ENCODE data around the gene NUMB. TPM values are rescaled to one million over a fixed set of nuclear protein-coding genes. Genes with fewer than 3 reads are reported as not detected.

NUMB gene
- total and polyA plus RNA-seq, 2 of the 13 experiments (the other 11 are each of a cell fraction or from before 2014, with no cell fraction given) = 20.3 to 71.1 TPM

- 0 out of 2 replicates have a peak, but pooled peaks have one; percentile 49 for TF ChIP-seq NR2C2 (CRISPR knock-in tag; IDR thresholded peaks at IDR 0.05; ENCODE audit: borderline replicate concordance)
- no peak for TF ChIP-seq SOX13 (IDR thresholded peaks at IDR 0.05)
- TF ChIP-seq SOX13 (CRISPR knock-in tag; conservative IDR thresholded peaks at IDR 0.05 in 1 of 2, IDR thresholded peaks at IDR 0.05 in 1 of 2) = peak in 1 of 2 experiments; percentile 22; a peak in 1 of 4 replicates
- TF ChIP-seq, protein P1, sequence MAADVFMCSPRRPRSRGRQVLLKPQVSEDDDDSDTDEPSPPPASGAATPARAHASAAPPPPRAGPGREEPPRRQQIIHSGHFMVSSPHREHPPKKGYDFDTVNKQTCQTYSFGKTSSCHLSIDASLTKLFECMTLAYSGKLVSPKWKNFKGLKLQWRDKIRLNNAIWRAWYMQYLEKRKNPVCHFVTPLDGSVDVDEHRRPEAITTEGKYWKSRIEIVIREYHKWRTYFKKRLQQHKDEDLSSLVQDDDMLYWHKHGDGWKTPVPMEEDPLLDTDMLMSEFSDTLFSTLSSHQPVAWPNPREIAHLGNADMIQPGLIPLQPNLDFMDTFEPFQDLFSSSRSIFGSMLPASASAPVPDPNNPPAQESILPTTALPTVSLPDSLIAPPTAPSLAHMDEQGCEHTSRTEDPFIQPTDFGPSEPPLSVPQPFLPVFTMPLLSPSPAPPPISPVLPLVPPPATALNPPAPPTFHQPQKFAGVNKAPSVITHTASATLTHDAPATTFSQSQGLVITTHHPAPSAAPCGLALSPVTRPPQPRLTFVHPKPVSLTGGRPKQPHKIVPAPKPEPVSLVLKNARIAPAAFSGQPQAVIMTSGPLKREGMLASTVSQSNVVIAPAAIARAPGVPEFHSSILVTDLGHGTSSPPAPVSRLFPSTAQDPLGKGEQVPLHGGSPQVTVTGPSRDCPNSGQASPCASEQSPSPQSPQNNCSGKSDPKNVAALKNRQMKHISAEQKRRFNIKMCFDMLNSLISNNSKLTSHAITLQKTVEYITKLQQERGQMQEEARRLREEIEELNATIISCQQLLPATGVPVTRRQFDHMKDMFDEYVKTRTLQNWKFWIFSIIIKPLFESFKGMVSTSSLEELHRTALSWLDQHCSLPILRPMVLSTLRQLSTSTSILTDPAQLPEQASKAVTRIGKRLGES (CRISPR knock-in tag; IDR thresholded peaks at IDR 0.05; ENCODE audit: borderline replicate concordance) = 0 out of 2 replicates have a peak, but pooled peaks have one; percentile 20
- no peak for TF ChIP-seq JUN (CRISPR knock-in tag; IDR thresholded peaks at IDR 0.05)
- TF ChIP-seq TOPORS (CRISPR knock-in tag; IDR thresholded peaks at IDR 0.05) = no peak
- peak; percentile 48; the same call in 1 of the 2 replicates for TF ChIP-seq POGZ (CRISPR knock-in tag; IDR thresholded peaks at IDR 0.05)
- no peak for TF ChIP-seq HIVEP1 (CRISPR knock-in tag; IDR thresholded peaks at IDR 0.05)
- TF ChIP-seq ZFP90 (CRISPR knock-in tag; IDR thresholded peaks at IDR 0.05; ENCODE audit: borderline replicate concordance) = no peak
- TF ChIP-seq NAIF1 (CRISPR knock-in tag; IDR thresholded peaks at IDR 0.05; ENCODE audit: borderline replicate concordance) = no peak
- TF ChIP-seq ZNF644 (CRISPR knock-in tag; IDR thresholded peaks at IDR 0.05; ENCODE audit: low read depth) = peak; percentile 66; the same call in 1 of the 2 replicates
- peak; percentile 19; the same call in 1 of the 2 replicates for TF ChIP-seq RARA (CRISPR knock-in tag; IDR thresholded peaks at IDR 0.05)
- TF ChIP-seq, protein P2, sequence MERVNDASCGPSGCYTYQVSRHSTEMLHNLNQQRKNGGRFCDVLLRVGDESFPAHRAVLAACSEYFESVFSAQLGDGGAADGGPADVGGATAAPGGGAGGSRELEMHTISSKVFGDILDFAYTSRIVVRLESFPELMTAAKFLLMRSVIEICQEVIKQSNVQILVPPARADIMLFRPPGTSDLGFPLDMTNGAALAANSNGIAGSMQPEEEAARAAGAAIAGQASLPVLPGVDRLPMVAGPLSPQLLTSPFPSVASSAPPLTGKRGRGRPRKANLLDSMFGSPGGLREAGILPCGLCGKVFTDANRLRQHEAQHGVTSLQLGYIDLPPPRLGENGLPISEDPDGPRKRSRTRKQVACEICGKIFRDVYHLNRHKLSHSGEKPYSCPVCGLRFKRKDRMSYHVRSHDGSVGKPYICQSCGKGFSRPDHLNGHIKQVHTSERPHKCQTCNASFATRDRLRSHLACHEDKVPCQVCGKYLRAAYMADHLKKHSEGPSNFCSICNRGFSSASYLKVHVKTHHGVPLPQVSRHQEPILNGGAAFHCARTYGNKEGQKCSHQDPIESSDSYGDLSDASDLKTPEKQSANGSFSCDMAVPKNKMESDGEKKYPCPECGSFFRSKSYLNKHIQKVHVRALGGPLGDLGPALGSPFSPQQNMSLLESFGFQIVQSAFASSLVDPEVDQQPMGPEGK (CRISPR knock-in tag; IDR thresholded peaks at IDR 0.05) = no peak
- TF ChIP-seq, protein P3, sequence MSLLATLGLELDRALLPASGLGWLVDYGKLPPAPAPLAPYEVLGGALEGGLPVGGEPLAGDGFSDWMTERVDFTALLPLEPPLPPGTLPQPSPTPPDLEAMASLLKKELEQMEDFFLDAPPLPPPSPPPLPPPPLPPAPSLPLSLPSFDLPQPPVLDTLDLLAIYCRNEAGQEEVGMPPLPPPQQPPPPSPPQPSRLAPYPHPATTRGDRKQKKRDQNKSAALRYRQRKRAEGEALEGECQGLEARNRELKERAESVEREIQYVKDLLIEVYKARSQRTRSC (CRISPR knock-in tag; IDR thresholded peaks at IDR 0.05; ENCODE audit: low read depth) = no peak
- TF ChIP-seq SKI (IDR thresholded peaks at IDR 0.05; ENCODE audit: partially characterized antibody) = no peak
- no peak for TF ChIP-seq KDM3A (CRISPR knock-in tag; IDR thresholded peaks at IDR 0.05; ENCODE audit: low read depth)
- peak; percentile 47; the same call in 1 of the 2 replicates for TF ChIP-seq SOX5 (CRISPR knock-in tag; IDR thresholded peaks at IDR 0.05; ENCODE audit: borderline replicate concordance)
- TF ChIP-seq, protein P4, sequence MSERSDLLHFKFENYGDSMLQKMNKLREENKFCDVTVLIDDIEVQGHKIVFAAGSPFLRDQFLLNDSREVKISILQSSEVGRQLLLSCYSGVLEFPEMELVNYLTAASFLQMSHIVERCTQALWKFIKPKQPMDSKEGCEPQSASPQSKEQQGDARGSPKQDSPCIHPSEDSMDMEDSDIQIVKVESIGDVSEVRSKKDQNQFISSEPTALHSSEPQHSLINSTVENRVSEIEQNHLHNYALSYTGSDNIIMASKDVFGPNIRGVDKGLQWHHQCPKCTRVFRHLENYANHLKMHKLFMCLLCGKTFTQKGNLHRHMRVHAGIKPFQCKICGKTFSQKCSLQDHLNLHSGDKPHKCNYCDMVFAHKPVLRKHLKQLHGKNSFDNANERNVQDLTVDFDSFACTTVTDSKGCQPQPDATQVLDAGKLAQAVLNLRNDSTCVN (CRISPR knock-in tag; IDR thresholded peaks at IDR 0.05; ENCODE audit: borderline replicate concordance) = no peak
- no peak for TF ChIP-seq ATF7 (IDR thresholded peaks at IDR 0.05)
- TF ChIP-seq ATF7 (CRISPR knock-in tag; IDR thresholded peaks at IDR 0.05) = no peak
- TF ChIP-seq SMYD3 (CRISPR knock-in tag; IDR thresholded peaks at IDR 0.05) = no peak
- TF ChIP-seq, protein P5, sequence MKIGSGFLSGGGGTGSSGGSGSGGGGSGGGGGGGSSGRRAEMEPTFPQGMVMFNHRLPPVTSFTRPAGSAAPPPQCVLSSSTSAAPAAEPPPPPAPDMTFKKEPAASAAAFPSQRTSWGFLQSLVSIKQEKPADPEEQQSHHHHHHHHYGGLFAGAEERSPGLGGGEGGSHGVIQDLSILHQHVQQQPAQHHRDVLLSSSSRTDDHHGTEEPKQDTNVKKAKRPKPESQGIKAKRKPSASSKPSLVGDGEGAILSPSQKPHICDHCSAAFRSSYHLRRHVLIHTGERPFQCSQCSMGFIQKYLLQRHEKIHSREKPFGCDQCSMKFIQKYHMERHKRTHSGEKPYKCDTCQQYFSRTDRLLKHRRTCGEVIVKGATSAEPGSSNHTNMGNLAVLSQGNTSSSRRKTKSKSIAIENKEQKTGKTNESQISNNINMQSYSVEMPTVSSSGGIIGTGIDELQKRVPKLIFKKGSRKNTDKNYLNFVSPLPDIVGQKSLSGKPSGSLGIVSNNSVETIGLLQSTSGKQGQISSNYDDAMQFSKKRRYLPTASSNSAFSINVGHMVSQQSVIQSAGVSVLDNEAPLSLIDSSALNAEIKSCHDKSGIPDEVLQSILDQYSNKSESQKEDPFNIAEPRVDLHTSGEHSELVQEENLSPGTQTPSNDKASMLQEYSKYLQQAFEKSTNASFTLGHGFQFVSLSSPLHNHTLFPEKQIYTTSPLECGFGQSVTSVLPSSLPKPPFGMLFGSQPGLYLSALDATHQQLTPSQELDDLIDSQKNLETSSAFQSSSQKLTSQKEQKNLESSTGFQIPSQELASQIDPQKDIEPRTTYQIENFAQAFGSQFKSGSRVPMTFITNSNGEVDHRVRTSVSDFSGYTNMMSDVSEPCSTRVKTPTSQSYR (CRISPR knock-in tag; IDR thresholded peaks at IDR 0.05; ENCODE audit: borderline replicate concordance) = no peak
Observed at GRCh38 chr14:73365727-73366126, 92.6 kb downstream of the NUMB start (continued).
